MM.1S (cell line): ENCODE results near the gene ASPHD1.
"Not testable (repeated sequence)": the region's sequence is repeated elsewhere in the genome, so short reads cannot be mapped to it uniquely, and the experiment has no call there.

ENCODE experiments used
- DNase-seq: peaks from one replicate; pipeline ENCODE4 v3.0.0-alpha.2; 2015
- H2AFZ ChIP-seq: fragments of 300-600 bp; sonication (generic); 2 replicates; pipeline ENCODE4 v1.6.0; 2016; ENCODE audit warnings: antibody characterized with exemption, low read length
- H3F3A ChIP-seq: fragments of 300-600 bp; sonication (generic); 2 replicates; pipeline ENCODE4 v1.6.1; 2016; ENCODE audit warnings: mild to moderate bottlenecking, antibody characterized with exemption, low read length, moderate library complexity, mixed read lengths; ENCODE audit not compliant: insufficient read depth
- H3K27ac ChIP-seq: fragments of 300-600 bp; sonication (generic); 2 replicates; pipeline ENCODE4 v1.5.1; 2016; ENCODE audit warnings: mild to moderate bottlenecking, low read length
- H3K27me3 ChIP-seq: fragments of 300-600 bp; sonication (generic); replicated peaks from 2 replicates; pipeline ENCODE4 v1.6.0; 2016; ENCODE audit warnings: low read length; ENCODE audit not compliant: insufficient read depth
- H3K36me3 ChIP-seq: fragments of 300-600 bp; sonication (generic); replicated peaks from 2 replicates; pipeline ENCODE4 v1.6.1; 2016; ENCODE audit warnings: mild to moderate bottlenecking, low read length, mixed read lengths; ENCODE audit not compliant: insufficient read depth
- H3K4me1 ChIP-seq: fragments of 300-600 bp; sonication (generic); 2 replicates; pipeline ENCODE4 v1.6.1; 2016; ENCODE audit warnings: low read length, mixed read lengths
- H3K4me2 ChIP-seq: fragments of 300-600 bp; sonication (generic); 2 replicates; pipeline ENCODE4 v1.6.0; 2016; ENCODE audit warnings: low read depth, low read length
- H3K4me3 ChIP-seq: fragments of 300-600 bp; sonication (generic); 2 replicates; pipeline ENCODE4 v1.5.1; 2016; ENCODE audit warnings: low read length, mixed read lengths
- H3K79me2 ChIP-seq: fragments of 300-600 bp; sonication (generic); 2 replicates; pipeline ENCODE4 v1.6.1; 2016; ENCODE audit warnings: mixed run types, low read length, mixed read lengths
- H3K9ac ChIP-seq: fragments of 300-600 bp; sonication (generic); 2 replicates; pipeline ENCODE4 v1.6.1; 2016; ENCODE audit warnings: low read length, mixed read lengths
- H3K9me2 ChIP-seq: fragments of 300-600 bp; sonication (generic); replicated peaks from 2 replicates; pipeline ENCODE4 v1.6.1; 2016; ENCODE audit warnings: mild to moderate bottlenecking, low read length, mixed read lengths; ENCODE audit not compliant: insufficient read depth
- H3K9me3 ChIP-seq: fragments of 300-600 bp; sonication (generic); replicated peaks from 2 replicates; pipeline ENCODE4 v1.6.1; 2016; ENCODE audit warnings: mild to moderate bottlenecking, low read length, mixed read lengths; ENCODE audit not compliant: insufficient read depth
- H4K20me1 ChIP-seq: fragments of 300-600 bp; sonication (generic); 2 replicates; pipeline ENCODE4 v1.6.1; 2016; ENCODE audit warnings: mild to moderate bottlenecking, low read length, moderate library complexity, mixed read lengths; ENCODE audit not compliant: insufficient read depth
- CTCF ChIP-seq: fragments of 300-600 bp; sonication (generic); IDR thresholded peaks from 2 replicates; pipeline ENCODE4 v1.5.1; 2016; ENCODE audit warnings: antibody characterized with exemption, low read length, mixed read lengths
- EZH2 ChIP-seq: fragments of 300-600 bp; sonication (generic); optimal IDR thresholded peaks from 2 replicates; pipeline ENCODE3; 2017; ENCODE audit warnings: low read depth, mild to moderate bottlenecking, antibody characterized with exemption, low read length, mixed read lengths
- EZH2phosphoT487 ChIP-seq: fragments of 300-600 bp; sonication (generic); IDR thresholded peaks from 2 replicates; pipeline ENCODE4 v1.6.1; 2018; ENCODE audit warnings: antibody characterized with exemption, low read length

ASPHD1 gene

GRCh38 chr16:29927070-29927905, 27.0 kb downstream of the ASPHD1 start:
- H3F3A ChIP-seq, result peaks cover 5% of the 10 kb centered on the region; the same call in 1 of the 2 replicates
- no peak for DNase-seq
- no peaks in the 10 kb centered on the region for H4K20me1 ChIP-seq
- H3K4me3 ChIP-seq, result peak overlapping the region; percentile 92
- H3K4me1 ChIP-seq, result 0 out of 2 replicates have a peak, but pooled peaks cover 7% of the 10 kb centered on the region
- H2AFZ ChIP-seq, result peak overlapping the region; percentile 92; the same call in 1 of the 2 replicates
- no peak overlapping the region; the same call in 1 of the 2 replicates for H3K9ac ChIP-seq
- no peak overlapping the region for H3K27ac ChIP-seq
- H3K4me2 ChIP-seq, result peak overlapping the region; percentile 92
- TF ChIP-seq CTCF, result no peak
- no peak for TF ChIP-seq EZH2
- no peak for TF ChIP-seq EZH2phosphoT487
- no peaks in the 10 kb centered on the region for H3K9me3 ChIP-seq
- peaks cover 17% of the 10 kb centered on the region for H3K79me2 ChIP-seq
- no peaks in the 10 kb centered on the region for H3K9me2 ChIP-seq
- H3K27me3 ChIP-seq, result no peaks in the 10 kb centered on the region
- no peaks in the 10 kb centered on the region for H3K36me3 ChIP-seq

- not testable (repeated sequence) for H3F3A ChIP-seq, H3K4me2 ChIP-seq, H3K9ac ChIP-seq, H3K4me1 ChIP-seq, H3K9me3 ChIP-seq, H3K79me2 ChIP-seq, H3K36me3 ChIP-seq, H3K27ac ChIP-seq, H3K4me3 ChIP-seq, H2AFZ ChIP-seq, H4K20me1 ChIP-seq, H3K27me3 ChIP-seq, H3K9me2 ChIP-seq, DNase-seq
Measured at GRCh38 chr16:29931750-29932149, 31.5 kb downstream of the ASPHD1 start.

- Histone ChIP-seq H3K4me2 (no peak overlapping the region), H3K9ac (no peak overlapping the region), H3K4me3 (no peak overlapping the region), H3K9me2 (no peaks in the 10 kb centered on the region), H3K4me1 (no peaks in the 10 kb centered on the region), H3K27ac (no peak overlapping the region), H4K20me1 (no peaks in the 10 kb centered on the region), H2AFZ (no peak overlapping the region), H3K27me3 (peaks cover 6% of the 10 kb centered on the region; the same call in 1 of the 2 replicates), H3K9me3 (no peaks in the 10 kb centered on the region), H3F3A (no peaks in the 10 kb centered on the region), H3K79me2 (no peaks in the 10 kb centered on the region), H3K36me3 (no peaks in the 10 kb centered on the region)
- no peak for TF ChIP-seq EZH2phosphoT487
- no peak for TF ChIP-seq EZH2
- no peak for TF ChIP-seq CTCF
- DNase-seq, result no peak
Measured at GRCh38 chr16:29940656-29941055, 40.4 kb downstream of the ASPHD1 start.
